Medulla oblongata (tissue), 1 donor: ENCODE measurements around the gene ERFL.

Experiments used
- DNase-seq: peaks from one replicate; pipeline ENCODE4 v3.0.0-alpha.2; 2015; ENCODE audit errors: extremely low spot score

ERFL gene

DNA sequence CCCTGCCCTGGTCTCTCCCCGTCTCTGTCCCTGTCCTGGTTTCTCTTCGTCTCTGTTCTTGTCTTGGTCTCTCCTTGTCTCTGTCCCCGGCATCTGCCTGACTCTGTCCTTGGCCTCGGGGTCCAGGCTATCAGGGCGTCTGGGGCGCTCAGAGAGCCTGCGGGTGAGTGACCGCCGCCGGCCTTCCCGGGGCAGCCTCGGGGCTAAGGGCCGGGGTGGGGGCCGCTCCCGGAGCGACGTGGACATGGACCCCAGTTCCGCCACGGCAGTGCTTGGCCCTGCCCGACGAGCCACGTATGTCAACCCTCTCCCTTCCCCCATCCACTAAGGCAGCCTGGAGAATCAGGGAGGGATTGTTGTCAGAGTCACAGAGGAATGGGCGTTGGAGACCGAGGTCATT, 30.4 kb downstream of the ERFL start:
- DNase-seq, result no peak

DNA sequence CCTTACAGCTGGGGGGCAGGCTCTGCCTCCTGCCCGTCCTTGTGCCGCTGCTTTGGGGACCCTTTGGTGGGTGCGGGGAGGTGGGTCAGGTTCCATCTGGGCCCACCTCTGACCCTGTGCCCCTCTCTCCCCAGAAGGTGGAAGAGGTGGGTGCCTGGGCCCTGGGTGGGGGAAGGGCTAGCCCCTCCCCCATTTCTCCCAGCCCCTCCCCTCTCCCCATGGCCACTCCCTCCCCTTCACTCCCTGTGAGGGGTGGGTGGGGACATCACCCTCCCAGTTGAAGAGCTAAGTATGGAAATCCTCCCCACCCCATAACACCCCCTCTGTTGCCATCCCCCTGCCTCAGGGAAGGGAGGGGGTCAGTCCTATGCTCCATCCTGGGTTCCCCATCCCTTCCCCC, 31.1 kb downstream of the ERFL start:
- DNase-seq, result no peak

DNA sequence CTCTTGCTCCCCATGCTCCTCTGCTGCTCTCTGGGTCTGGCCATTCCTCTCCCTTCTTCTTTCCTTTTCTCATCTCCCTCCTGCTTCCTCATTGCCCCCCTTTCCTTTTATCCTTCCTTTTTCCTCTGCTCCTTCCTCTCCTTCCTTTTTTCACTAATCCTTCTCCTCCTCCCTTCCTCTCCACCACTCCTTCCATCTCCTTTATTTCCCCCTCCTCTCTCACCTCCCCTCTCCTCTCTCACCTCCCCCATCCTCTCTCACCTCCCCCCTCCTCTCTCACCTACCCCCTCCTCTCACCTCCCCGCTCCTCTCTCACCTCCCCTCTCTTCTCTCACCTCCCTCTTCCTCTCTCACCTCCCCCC, 31.7 kb downstream of the ERFL start:
- no peak for DNase-seq

DNA sequence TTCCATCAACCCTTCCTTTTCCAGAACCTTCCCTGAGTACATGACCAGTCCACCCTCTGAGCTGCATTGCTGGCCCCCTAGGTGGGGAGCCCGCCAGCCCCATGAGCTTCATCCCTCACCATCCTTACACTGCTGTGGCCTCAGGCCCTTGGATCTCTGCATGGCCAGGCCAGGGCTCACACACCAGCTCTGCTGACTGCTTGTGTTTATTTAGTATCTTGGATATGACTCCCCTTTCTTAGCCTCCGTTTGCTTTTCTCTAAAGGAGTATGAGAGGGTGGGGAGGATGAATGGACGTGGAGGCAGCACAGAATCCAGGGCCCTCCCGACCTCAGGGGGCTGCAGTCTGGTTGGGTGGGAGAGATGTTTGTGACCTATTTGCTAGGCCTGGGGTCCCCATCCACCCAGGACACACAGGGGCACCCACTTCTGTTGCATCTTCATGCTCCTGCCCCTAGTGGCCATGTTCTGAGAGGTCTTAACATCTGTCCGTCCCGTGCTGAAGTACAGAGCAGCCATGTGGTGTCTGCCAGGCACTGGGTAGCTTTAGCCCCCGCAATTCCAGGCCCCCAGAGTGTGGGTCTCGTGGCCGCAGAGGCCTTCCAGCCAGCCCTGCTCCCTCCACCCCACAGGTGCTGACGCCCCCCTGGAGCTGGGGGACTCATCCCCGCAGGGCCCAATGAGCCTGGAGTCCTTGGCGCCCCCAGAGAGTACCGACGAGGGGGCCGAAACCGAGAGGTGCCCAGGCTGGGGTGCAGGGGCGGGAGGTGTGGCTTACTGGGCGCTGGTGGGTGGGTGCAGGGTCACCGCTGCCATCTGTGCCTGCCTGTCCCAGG, 32.3 kb downstream of the ERFL start:
- DNase-seq, result no peak

DNA sequence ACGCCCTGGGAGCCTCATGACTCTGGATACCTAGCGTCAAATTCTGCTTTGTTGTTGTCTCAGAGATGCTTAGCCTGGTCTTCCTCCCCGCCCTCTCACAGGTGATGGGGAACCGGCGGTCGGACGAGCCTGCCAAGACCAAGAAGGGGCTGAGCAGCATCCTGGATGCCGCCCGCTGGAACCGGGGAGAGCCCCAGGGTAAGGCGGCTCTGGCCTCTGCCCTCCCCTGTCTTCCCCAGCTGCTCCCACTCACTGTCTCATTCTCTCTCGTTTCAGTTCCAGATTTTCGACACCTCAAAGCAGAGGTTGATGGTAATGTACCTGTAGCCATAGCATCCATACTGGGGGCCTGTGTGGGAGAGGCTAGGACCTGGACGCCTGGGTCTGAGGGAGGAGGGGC, 33.9 kb downstream of the ERFL start:
- DNase-seq, result no peak

DNA sequence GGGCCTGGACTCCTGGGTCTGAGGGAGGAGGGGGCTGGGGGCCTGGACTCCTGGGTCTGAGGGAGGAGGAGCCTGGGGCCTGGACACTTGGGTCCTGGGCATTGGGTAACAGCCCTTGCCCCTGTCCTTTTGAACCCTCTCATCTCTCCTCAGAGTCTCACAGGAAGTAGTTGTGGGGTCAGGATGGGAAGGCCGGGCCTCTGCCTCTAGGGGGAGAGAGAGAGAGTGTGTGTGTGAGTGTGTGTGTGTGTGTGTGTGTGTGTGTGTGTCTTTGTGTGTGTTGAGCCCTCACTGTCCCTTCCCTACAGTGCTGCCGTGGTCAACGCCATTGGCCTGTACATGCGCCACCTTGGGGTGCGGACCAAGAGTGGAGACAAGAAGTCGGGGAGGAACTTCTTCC, 34.4 kb downstream of the ERFL start:
- no peak for DNase-seq

DNA sequence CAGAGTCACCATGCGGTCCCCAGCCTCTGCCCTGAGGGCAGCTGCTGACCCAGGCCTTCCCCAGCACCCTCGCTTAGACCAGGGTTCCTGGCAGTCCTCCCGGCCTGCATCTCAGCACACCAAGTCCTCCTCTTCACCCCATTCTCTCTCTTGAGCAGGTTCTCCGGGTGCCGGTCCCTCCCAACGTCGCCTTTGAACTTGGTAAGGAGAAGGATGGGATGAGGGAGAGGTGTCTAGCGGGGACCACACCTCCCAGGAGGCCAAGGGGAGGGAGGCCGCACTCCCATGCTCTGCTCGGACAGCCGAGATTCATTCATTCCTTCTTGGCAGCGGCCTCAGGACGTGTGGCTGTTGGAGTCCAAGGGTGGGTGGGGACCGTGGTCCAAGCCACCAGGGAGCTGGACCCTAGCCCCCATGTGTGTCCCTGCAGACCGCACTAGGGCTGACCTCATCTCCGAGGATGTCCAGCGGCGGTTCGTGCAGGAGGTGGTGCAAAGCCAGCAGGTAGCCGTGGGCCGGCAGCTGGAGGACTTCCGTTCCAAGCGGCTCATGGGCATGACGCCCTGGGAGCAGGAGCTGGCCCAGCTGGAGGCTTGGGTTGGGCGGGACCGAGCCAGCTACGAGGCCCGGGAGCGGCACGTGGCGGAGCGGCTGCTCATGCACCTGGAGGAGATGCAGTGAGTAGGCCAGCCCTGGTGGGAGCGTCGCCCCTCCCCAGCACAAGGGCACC, 35.9 kb downstream of the ERFL start:
- no peak for DNase-seq

DNA sequence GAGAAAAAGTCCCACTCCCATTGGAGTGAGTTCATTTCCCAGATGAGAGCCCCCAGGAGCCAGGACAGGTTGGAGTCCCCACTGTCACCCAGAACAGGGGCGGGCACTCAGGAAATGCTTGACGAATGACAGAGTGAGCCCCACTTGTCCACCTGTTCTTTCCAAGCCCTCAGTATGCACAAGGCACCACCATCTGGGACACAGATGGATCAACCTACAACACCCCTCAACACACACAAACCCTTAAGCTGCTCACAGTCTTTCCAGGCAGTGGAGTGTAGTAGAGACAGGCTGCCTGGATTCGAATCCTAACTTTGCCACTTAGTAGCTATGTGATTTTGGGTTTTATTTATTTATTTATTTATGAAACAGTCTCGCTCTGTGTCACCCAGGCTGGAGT, 37.3 kb downstream of the ERFL start:
- no peak for DNase-seq

DNA sequence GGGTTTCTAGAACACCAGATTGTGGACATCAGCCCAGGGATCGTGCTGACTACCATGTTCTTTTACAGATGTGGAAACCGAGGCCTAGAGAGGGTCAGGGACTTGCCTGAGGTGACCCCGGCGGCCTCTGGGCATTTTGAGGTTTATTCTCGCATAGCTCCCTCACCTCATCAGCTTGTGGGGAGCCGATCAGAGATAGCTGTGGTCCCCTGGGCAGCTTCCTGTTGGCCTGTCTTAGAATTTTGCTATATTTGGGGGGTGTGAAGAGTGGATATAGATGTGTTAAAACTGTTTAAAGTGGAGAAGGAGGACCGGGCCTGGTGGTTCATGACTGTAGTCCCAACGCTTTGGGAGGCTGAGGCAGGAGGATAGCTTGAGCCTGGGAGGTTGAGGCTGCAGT, 38.4 kb downstream of the ERFL start:
- DNase-seq, result no peak

DNA sequence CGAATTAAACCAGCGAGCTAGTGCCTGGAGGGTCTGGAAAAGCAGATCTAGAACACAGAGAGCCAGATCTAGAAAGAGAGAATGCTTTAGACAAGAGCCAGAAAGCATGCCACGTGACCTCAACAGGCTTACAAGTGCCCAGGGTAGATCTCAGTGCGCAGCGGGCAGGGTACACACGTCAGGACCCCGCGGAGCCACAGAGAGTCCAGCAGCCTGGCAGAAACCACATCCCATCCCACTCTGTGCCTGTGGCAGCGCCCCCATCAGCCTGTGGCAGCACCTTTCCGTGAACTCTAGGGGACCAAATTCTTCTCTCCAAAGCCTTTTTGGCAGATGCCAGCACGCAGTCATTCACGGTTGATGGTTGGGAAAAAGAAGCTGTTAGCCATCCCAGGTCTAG, 39.3 kb downstream of the ERFL start:
- no peak for DNase-seq

DNA sequence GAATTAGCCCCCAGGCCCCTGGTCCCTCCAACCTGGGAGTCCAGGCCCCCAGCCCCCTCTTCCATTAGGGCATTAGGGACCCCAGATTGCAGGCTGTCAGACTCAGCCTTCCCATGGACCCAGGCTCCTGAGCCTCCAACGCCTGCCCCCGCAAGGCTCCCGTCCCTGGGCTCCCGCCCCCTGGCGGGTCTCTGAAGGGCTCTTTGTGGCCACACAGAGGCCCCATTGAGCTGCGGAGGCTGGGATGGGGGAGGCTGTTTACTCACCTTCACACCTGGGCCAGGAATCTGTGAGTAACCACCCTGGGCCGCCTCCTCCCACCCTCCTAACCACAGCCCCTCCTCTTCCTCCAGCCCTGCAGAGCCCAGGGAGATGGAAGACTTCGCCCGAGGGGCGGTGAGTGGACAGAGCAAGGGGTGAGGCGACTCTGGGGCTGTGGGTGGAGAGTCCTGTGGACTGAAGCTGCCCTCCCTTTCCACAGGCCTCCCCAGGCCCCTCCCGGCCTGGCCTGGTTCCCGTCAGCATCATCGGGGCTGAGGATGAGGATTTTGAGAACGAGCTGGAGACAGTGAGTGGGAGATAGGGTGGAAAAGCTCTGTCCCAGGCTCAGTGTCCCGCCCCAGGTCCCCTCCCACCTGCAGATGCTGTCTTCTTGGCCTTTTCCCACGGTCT, 40.4 kb downstream of the ERFL start:
- peak; percentile 74 for DNase-seq

DNA sequence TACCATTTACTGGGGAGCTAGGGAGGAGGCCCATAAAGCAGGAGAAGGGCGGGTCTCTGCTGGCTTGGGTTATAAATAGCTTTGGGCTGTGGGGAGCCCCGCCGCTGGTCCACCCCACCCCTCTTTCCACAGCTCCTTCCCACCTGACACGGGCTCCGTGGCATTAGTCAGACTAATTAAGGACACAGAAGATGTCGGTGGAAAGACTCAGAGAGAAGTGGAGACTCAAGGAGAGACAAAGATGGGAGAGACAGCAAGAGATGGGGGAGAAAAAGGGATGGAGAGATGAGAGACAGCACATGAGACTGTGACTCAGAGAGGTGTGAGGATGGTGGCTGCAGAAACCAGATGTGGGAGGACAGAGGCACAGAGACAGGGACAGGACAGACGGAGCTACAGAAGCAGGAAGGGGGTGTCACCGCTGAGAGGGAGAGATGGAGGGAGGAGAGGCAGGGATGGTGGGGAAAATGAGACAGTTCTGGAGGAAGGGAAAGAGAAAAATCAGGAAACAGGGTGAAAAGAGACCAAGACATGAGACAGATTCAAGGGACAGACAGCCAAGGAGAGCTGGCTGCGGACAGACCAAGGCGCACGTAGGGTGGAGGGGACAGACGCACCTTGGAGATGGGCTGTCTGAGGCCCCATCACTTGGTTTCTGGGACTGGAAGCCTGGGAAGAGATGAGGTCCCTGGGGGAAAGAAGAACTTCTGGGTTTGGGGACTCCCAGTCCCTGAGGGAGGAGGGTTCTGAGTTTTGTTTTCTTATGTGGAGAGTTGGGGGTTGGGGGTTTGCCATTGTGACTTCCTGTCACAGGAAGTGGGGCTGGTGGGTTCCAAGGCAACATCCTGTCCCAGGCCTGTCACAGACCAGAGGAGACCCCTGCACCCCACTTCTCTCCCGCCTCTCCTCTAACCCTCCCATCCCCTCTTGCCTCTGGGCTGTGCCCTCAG, 41.2 kb downstream of the ERFL start:
- DNase-seq, result no peak

DNA sequence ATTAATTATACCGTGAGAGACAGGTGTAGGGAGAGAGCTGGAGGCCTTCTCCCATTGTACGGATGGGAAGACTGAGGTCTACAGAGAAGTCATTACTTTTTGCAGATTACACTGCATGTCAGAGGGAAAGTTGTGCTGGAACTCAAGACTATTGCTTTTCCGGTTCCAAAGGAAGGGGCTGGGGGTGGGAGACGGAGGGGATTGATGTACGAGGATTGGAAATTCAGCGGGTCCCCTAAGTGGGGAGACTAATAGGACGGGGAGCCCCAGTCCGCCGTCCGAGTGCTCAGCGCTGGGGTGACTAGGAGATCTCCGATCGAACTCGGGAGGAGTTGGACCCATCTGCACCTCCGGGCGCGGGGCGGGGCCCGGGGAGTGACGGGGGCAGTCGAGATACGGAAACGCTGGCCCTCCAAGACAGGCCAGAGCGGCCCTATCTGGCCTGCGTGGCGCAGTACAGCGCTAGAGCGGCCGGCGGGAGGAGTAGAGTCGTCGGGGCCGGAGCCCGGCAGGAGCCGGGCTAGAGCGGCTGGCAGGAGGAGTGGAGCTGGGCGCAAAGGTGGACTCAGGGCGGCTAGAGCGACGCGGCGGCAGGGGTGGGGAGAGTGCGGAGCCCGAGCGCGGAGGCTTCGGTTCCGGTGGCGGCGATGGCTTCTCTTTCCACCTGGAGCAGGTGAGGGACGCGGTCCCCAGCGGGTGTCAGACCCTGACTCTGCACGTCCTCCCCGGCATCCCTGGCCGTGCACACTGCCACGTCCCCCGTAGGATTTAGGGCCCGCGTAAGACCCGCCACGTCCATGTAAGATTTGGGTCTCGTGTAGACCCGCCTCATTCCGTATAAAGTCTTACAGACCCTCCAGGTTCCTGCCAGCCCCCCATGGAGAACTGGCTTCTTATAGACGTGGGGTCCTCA, 44.2 kb downstream of the ERFL start:
- DNase-seq, result peak; percentile 97

DNA sequence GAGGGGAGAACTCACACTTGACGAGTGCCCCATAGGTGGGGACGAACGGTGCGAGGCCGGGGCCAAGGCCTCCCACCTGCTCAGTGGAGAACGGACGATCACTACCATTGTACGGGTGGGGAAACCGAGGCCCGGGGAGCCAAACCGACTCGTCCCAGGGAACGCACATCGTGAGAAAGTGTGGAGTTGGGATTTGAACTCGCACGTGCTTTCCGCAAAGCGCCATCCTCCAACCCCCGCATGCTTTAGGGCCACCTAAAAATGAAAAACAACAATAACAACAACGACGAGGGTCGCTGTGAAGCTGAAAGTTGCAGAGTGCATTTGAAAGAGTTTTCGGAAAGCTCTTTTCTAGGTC, 44.8 kb downstream of the ERFL start:
- no peak for DNase-seq

DNA sequence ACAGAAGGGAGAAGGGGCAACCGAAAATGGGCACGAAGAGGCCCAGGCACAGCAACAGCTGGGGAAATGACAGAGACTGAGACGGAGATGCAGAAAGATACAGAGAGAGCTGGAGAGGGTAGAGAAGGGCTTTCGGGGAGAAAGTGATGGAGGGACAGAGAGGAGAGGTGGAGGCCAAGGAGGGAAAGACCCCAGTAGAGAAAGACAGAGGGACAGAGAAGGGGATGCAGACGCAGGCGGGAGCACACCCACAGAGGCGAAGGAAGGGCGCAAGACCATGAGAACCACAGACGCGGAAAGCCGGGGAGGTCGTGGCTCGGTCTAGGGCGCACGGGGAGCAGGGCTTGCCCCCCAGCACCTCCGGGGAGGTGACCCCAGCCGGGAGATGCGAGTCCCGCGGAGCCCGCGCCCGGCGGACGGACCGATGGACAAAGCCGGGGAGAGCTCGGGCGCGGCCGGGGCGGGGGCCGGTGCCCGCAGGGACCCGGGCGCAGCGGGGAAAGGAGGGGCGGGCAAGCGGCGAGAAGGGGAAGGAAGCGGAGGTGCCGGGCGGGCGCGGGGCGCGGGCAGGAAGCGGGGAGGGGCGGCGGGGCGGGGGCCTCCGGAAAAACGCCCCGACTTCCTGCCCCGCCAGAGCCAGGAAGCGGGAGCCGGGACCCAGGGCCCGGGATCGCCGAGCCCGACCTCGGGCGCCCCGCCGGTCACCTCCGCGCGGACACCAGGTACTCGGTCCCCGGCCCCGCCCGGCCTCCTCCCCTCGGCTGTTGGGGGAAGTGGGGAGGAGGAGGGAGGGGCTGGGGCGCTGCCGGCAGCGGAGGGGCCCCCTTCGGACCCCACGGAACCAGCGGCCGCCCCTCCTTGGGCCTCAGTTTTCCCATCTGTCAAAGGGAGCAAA, 45.4 kb downstream of the ERFL start, which contains the start of gene ARHGEF1:
ARHGEF1 (plus strand) TSS at position 617 of the 895 bp plus-strand sequence. CDS start 4,899 bp downstream, outside the sequence.
- no peak for DNase-seq

DNA sequence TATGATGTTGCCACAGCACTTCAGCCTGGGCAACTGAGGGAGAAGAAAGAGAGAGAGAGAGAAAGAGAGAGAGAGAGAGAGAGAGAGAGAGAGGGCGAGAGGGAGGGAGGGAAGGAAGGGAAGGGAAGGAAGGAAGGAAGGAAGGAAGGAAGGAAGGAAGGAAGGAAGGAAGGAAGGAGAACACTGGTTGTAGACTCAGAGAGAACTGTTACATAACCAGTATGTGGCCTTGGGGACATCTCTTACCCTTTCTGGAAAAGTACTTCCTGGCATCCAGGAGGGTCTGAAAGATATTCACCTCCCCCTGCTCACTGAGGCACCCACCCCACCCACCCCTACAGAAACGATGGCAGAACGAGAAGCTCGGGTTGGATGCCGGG, 47.9 kb downstream of the ERFL start:
- no peak for DNase-seq

DNA sequence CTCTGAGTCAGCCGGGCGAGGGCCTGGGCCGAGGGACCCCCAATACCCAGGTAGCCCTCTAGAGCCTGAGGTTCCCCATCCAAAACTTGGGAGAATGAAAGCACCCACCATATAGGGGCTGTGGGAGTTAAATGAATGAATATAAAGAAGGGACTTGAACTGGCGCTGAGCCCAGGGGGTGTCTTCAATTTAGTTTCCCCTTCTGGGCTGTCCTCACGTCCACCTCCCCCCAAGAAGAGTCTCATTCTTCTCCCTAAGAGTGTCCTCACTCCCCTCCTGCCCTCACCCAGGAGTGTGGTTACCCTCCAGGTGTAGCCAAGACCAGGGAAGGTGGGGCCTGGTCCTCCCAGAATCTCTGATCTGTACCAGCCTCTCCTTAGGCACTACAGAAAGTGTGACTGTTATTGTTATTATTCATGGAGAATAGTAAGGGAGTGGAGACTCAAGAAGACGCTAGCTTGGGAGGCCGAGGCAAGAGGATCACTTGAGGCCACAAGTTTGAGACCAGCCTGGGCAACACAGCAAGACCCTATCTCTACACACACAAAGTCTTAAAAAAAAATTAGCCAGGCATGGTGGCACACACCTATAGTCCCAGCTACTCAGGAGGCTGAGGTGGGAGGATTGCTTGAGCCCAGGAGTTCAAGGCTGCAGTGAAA, 48.5 kb downstream of the ERFL start:
- no peak for DNase-seq

DNA sequence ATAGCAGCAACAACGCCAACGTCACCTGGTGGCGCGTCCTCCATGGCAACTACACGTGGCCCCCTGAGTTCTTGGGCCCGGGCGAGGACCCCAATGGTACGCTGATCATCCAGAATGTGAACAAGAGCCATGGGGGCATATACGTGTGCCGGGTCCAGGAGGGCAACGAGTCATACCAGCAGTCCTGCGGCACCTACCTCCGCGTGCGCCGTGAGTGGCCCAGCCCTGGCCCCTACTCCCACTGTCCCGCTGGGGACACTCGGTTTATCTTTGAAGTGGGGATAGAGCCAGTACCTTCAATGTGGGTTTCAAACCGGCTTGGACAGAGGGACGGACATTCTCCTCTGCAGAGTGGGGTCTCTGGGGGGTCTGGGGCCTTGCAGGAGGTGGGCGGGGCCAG, 49.2 kb downstream of the ERFL start:
- DNase-seq, result no peak
